Uterus (tissue), 2 donors: ENCODE measurements around the gene BTG2.
"Not testable (repeated sequence)": the region's sequence is repeated elsewhere in the genome, so short reads cannot be mapped to it uniquely, and the experiment has no call there.

Source experiments
- POLR2A ChIP-seq, 2 donors: fragments of 450-650 bp; IDR thresholded peaks; one replicate each; pipeline ENCODE4 v1.6.1; 2016; ENCODE audit warnings: antibody characterized with exemption in 2 of 2, mild to moderate bottlenecking in 1 of 2, moderate library complexity in 1 of 2
- TF ChIP-seq, protein P1 (sequence below), 4 experiments: fragments of 200-600 bp in 2 of 4; fragments of 450-650 bp in 2 of 4; sonication (generic) in 2 of 4; IDR thresholded peaks; one replicate each; pipeline ENCODE4 v1.5.1; 2016 to 2019; ENCODE audit warnings: antibody characterized with exemption in 4 of 4, mild to moderate bottlenecking in 2 of 4, moderate library complexity in 1 of 4

DNA sequence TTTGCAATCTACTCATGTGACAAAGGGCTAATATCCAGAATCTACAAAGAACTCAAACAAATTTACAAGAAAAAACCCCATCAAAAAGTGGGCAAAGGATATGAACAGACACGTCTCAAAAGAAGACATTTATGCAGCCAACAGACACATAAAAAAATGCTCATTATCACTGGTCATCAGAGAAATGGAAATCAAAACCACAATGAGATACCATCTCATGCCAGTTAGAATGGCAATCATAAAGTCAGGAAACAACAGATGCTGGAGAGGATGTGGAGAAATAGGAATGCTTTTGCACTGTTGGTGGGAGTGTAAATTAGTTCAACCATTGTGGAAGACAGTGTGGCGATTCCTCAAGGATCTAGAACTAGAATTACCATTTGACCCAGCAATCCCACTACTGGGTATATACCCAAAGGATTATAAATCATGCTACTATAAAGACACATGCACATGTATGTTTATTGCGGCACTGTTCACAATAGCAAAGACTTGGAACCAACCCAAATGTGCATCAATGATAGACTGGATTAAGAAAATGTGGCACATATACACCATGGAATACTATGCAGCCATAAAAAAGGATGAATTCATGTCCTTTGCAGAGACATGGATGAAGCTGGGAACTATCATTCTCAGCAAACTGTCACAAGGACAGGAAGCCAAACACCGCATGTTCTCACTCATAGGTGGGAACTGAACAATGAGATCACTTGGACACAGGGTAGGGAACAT, 8.9 kb downstream of the BTG2 start:
- TF ChIP-seq, protein P1, sequence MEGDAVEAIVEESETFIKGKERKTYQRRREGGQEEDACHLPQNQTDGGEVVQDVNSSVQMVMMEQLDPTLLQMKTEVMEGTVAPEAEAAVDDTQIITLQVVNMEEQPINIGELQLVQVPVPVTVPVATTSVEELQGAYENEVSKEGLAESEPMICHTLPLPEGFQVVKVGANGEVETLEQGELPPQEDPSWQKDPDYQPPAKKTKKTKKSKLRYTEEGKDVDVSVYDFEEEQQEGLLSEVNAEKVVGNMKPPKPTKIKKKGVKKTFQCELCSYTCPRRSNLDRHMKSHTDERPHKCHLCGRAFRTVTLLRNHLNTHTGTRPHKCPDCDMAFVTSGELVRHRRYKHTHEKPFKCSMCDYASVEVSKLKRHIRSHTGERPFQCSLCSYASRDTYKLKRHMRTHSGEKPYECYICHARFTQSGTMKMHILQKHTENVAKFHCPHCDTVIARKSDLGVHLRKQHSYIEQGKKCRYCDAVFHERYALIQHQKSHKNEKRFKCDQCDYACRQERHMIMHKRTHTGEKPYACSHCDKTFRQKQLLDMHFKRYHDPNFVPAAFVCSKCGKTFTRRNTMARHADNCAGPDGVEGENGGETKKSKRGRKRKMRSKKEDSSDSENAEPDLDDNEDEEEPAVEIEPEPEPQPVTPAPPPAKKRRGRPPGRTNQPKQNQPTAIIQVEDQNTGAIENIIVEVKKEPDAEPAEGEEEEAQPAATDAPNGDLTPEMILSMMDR (IDR thresholded peaks at IDR 0.05) = not testable (repeated sequence)
- TF ChIP-seq POLR2A (IDR thresholded peaks at IDR 0.05) = not testable (repeated sequence)
